ENCODE measurements around the gene HMCN1.

Gene HMCN1

GRCh38 chr1:185804608-185805007 lies 70.4 kb downstream of the HMCN1 start:
- no peak for DNase-seq (ENCODE audit: low read depth in 2 of 2)

GRCh38 chr1:185807275-185807674 lies 73.1 kb downstream of the HMCN1 start:
- DNase-seq (ENCODE audit: low read depth in 2 of 2) = no peak

- no peak for DNase-seq (ENCODE audit: low read depth in 2 of 2)
Measured at GRCh38 chr1:185808631-185809030, 74.4 kb downstream of the HMCN1 start.

- no peak for DNase-seq (ENCODE audit: low read depth in 2 of 2)
Measured at GRCh38 chr1:185811073-185811709, 77.0 kb downstream of the HMCN1 start.

- DNase-seq (ENCODE audit: low read depth in 2 of 2) = no peak
Measured at GRCh38 chr1:185812934-185813333, 78.7 kb downstream of the HMCN1 start.

GRCh38 chr1:185813401-185813979 lies 79.3 kb downstream of the HMCN1 start:
- no peak for DNase-seq (ENCODE audit: low read depth in 2 of 2)

- DNase-seq (ENCODE audit: low read depth in 2 of 2) = no peak
Measured at GRCh38 chr1:185816460-185816859, 82.3 kb downstream of the HMCN1 start.

- no peak for DNase-seq (ENCODE audit: low read depth in 2 of 2)
Measured at GRCh38 chr1:185819798-185820197, 85.6 kb downstream of the HMCN1 start.

- no peak for DNase-seq (ENCODE audit: low read depth in 2 of 2)
Measured at GRCh38 chr1:185821612-185822385, 87.6 kb downstream of the HMCN1 start.

- DNase-seq (ENCODE audit: low read depth in 2 of 2) = no peak
Measured at GRCh38 chr1:185823467-185823866, 89.3 kb downstream of the HMCN1 start.

GRCh38 chr1:185824106-185824505 lies 89.9 kb downstream of the HMCN1 start:
- no peak for DNase-seq (ENCODE audit: low read depth in 2 of 2)

- DNase-seq (ENCODE audit: low read depth in 2 of 2) = no peak
Measured at GRCh38 chr1:185825556-185825955, 91.4 kb downstream of the HMCN1 start.

- no peak for DNase-seq (ENCODE audit: low read depth in 2 of 2)
Measured at GRCh38 chr1:185834371-185834905, 100.2 kb downstream of the HMCN1 start.

- no peak for DNase-seq (ENCODE audit: low read depth in 2 of 2)
Measured at GRCh38 chr1:185835191-185835590, 101.0 kb downstream of the HMCN1 start.

GRCh38 chr1:185837711-185838110 lies 103.5 kb downstream of the HMCN1 start:
- no peak for DNase-seq (ENCODE audit: low read depth in 2 of 2)

GRCh38 chr1:185838111-185838510 lies 103.9 kb downstream of the HMCN1 start:
- no peak for DNase-seq (ENCODE audit: low read depth in 2 of 2)

GRCh38 chr1:185840880-185841279 lies 106.7 kb downstream of the HMCN1 start:
- DNase-seq (ENCODE audit: low read depth in 2 of 2) = no peak

GRCh38 chr1:185843297-185843869 lies 109.2 kb downstream of the HMCN1 start:
- no peak for DNase-seq (ENCODE audit: low read depth in 2 of 2)

- no peak for DNase-seq (ENCODE audit: low read depth in 2 of 2)
Measured at GRCh38 chr1:185843986-185844385, 109.8 kb downstream of the HMCN1 start.

- no peak for DNase-seq (ENCODE audit: low read depth in 2 of 2)
Measured at GRCh38 chr1:185846672-185847444, 112.7 kb downstream of the HMCN1 start.

GRCh38 chr1:185849014-185849413 lies 114.8 kb downstream of the HMCN1 start:
- no peak for DNase-seq (ENCODE audit: low read depth in 2 of 2)

- no peak for DNase-seq (ENCODE audit: low read depth in 2 of 2)
Measured at GRCh38 chr1:185850366-185850765, 116.2 kb downstream of the HMCN1 start.

All from stimulated activated CD4-positive, alpha-beta T cell treated with anti-CD3 and anti-CD28 coated beads, Interleukin-15, amount 100 ng/mL, for 48 hours (primary cell).